ENCODE measurements around the gene FGF18.

The FGF18 gene

GRCh38 chr5:171419688-171420430, 412 bp downstream of the FGF18 start:
- peak; percentile 65 for DNase-seq (ENCODE audit: low spot score)
- in situ Hi-C loops (cut with MboI; ENCODE audit: low sequenced_read_pairs, unreplicated experiment): loop anchor here (25.0 kb wide), 1 partner anchor 617 kb away; no protein-coding TSS in a partner anchor
- TF ChIP-seq, protein P1, sequence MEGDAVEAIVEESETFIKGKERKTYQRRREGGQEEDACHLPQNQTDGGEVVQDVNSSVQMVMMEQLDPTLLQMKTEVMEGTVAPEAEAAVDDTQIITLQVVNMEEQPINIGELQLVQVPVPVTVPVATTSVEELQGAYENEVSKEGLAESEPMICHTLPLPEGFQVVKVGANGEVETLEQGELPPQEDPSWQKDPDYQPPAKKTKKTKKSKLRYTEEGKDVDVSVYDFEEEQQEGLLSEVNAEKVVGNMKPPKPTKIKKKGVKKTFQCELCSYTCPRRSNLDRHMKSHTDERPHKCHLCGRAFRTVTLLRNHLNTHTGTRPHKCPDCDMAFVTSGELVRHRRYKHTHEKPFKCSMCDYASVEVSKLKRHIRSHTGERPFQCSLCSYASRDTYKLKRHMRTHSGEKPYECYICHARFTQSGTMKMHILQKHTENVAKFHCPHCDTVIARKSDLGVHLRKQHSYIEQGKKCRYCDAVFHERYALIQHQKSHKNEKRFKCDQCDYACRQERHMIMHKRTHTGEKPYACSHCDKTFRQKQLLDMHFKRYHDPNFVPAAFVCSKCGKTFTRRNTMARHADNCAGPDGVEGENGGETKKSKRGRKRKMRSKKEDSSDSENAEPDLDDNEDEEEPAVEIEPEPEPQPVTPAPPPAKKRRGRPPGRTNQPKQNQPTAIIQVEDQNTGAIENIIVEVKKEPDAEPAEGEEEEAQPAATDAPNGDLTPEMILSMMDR (IDR thresholded peaks at IDR 0.05; ENCODE audit: borderline replicate concordance, control extremely low read depth, extremely low read depth, insufficient read depth, missing control alignments): no peak

- in situ Hi-C loops (cut with MboI; ENCODE audit: low sequenced_read_pairs, unreplicated experiment): loop anchor here (25.0 kb wide), 1 partner anchor 617 kb away; no protein-coding TSS in a partner anchor
- DNase-seq (ENCODE audit: low spot score): no peak
- TF ChIP-seq, protein P1 (IDR thresholded peaks at IDR 0.05; ENCODE audit: borderline replicate concordance, control extremely low read depth, extremely low read depth, insufficient read depth, missing control alignments): no peak
Measured at GRCh38 chr5:171420431-171421241, 1.2 kb downstream of the FGF18 start.

- TF ChIP-seq, protein P1 (IDR thresholded peaks at IDR 0.05; ENCODE audit: borderline replicate concordance, control extremely low read depth, extremely low read depth, insufficient read depth, missing control alignments): no peak
- in situ Hi-C loops (cut with MboI; ENCODE audit: low sequenced_read_pairs, unreplicated experiment): loop anchor here (25.0 kb wide), 1 partner anchor 616 kb away; no protein-coding TSS in a partner anchor
- DNase-seq (ENCODE audit: low spot score): no peak
Measured at GRCh38 chr5:171421331-171422262, 2.1 kb downstream of the FGF18 start.

DNA sequence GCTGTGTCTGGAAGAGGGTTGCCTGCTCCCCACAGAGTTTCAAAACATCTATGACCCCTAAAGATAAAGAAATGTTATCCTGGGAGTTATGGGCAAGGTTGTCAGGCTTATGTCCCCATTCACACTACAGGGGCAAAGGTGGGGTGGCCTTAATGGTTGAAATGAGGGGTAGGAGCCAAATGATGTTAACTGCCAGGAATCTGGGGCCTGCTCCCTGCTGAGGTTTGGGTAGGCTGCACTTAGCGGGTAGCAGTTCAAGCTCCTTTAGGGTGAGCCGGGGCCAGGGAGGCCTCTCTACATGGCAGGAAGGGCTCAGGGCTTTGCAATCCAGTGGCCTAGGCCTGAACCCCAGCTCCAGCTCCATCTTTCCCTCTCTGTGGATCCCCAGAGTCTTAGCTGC, 3.0 kb downstream of the FGF18 start:
- no peak for DNase-seq (ENCODE audit: low spot score)
- in situ Hi-C loops (cut with MboI; ENCODE audit: low sequenced_read_pairs, unreplicated experiment): loop anchor here (25.0 kb wide), 1 partner anchor 615 kb away; no protein-coding TSS in a partner anchor
- TF ChIP-seq, protein P1 (IDR thresholded peaks at IDR 0.05; ENCODE audit: borderline replicate concordance, control extremely low read depth, extremely low read depth, insufficient read depth, missing control alignments): no peak

DNA sequence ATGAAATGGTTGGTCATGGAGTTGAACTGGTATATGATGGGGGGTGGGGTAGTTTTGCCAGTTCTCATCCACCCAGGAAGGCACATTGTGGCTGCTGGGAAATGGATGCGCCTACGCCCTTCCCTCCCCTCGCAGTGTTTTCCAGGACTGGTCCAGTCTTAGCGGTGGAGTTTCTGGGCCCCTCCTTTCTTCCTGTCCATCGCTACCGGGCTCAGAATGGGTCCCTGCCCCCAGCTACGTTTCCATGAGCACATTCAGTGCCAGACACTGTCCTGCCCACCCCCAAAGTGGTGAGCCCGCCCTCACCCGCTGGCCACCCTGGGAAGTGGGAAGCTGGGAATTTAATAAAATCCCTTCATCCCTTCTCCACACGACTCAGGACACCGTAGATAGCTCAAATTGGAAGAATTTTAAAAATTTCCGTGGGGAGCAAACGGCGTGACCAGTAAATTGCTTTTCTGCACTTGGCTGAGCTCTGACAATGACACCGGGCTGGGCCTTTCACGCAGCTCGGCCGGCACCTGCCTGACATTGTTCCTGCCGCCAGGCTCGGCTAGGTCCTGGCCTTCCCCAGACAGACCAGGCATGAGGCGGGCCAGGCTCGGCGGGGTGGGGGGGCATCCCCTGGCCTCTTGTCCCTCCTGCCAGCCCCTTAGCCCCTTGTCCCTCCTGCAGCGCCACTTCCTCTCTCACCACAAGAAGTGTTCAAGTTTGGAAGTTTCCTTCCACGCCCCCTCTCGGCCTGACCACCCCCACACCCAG, 3.6 kb downstream of the FGF18 start:
- DNase-seq (ENCODE audit: low spot score): no peak
- in situ Hi-C loops (cut with MboI; ENCODE audit: low sequenced_read_pairs, unreplicated experiment): loop anchor here (25.0 kb wide), 1 partner anchor 614 kb away; no protein-coding TSS in a partner anchor
- TF ChIP-seq, protein P1 (IDR thresholded peaks at IDR 0.05; ENCODE audit: borderline replicate concordance, control extremely low read depth, extremely low read depth, insufficient read depth, missing control alignments): no peak
